Left lung (tissue), 10 donors: ENCODE measurements around the gene BTRC. TPM values are rescaled to one million over a fixed set of nuclear protein-coding genes. Genes with fewer than 3 reads are reported as not detected.
"Not testable (repeated sequence)": the region's sequence is repeated elsewhere in the genome, so short reads cannot be mapped to it uniquely, and the experiment has no call there.

Source experiments
- ATAC-seq: fragments of 200-7000 bp; cut with Tn5 transposase; one replicate; pipeline ENCODE4 v1.9.1; 2020; ENCODE audit warnings: moderate library complexity
- DNase-seq, 4 donors: peaks; one replicate each; pipeline ENCODE4 v3.0.0-alpha.2; 2013 to 2020
- H3K27ac ChIP-seq, 2 donors: fragments of 200-600 bp; sonication (generic) in 1 of 2; one replicate each; pipeline versions ENCODE4 v1.5.0 to v1.8.0; 2020 to 2021
- H3K27me3 ChIP-seq, 2 donors: fragments of 200-600 bp; sonication (generic) in 1 of 2; one replicate each; pipeline versions ENCODE4 v1.5.0 to v1.8.0; 2020 to 2021
- H3K36me3 ChIP-seq, 2 donors: fragments of 200-600 bp; sonication (generic) in 1 of 2; one replicate each; pipeline versions ENCODE4 v1.5.0 to v1.8.0; 2020 to 2021
- H3K4me1 ChIP-seq, 2 donors: fragments of 200-600 bp; one replicate each; pipeline ENCODE4 v1.8.0; 2021
- H3K4me3 ChIP-seq, 2 donors: fragments of 200-600 bp; sonication (generic) in 1 of 2; one replicate each; pipeline versions ENCODE4 v1.5.0 to v1.8.0; 2020 to 2021; ENCODE audit warnings: mild to moderate bottlenecking in 1 of 2
- H3K9me3 ChIP-seq, 2 donors: fragments of 200-600 bp; sonication (generic) in 1 of 2; one replicate each; pipeline versions ENCODE4 v1.5.0 to v1.8.0; 2020 to 2021
- CTCF ChIP-seq, 2 donors: fragments of 200-600 bp; sonication (generic) in 1 of 2; IDR thresholded peaks; one replicate each; pipeline versions ENCODE4 v1.5.0 to v1.8.0; 2021; ENCODE audit warnings: antibody characterized with exemption in 2 of 2
- intact Hi-C, 2 donors: fragments of 100-400 bp; cut with DNase I; formaldehyde crosslinking; loops; one replicate each; pipeline versions ENCODE4 v1.11.2 to v1.14.2; 2022
- polyA plus RNA-seq, 6 donors: library from polyadenylated mRNA; unstranded; fragments of 120-200 nt; gene quantifications; one replicate each; pipeline ENCODE4 v1.2.1, GENCODE V29; 2013; ENCODE audit not compliant: insufficient read length in 6 of 6
- total RNA-seq, 2 donors: library from RNA; stranded (reverse); fragmentation: NEBNext Ultra II Directional; extraction: Animal tissue kit (Norgen Biotek cat#: 25700); gene quantifications; one replicate each; pipeline ENCODE4 v1.2.1, GENCODE V29; 2021
- donor health status: DM: no; HTN: yes; CAD: no.
- donor health status: DM: no; HTN: no; CAD: no.

BTRC gene
- total and polyA plus RNA-seq, 8 donors, result 16.8 to 28.7 (median 25.1) TPM

GRCh38 chr10:101346177-101346576 is 7.8 kb upstream of the BTRC start:
- Histone ChIP-seq H3K4me1 (no peaks in the 10 kb centered on the region), H3K9me3 (no peaks in the 10 kb centered on the region), H3K36me3 (no peaks in the 10 kb centered on the region), H3K27ac (no peak overlapping the region), H3K27me3 (peaks cover 0 to 14% of the 10 kb centered on the region in 2 donors), H3K4me3 (no peak overlapping the region)
- no peak for TF ChIP-seq CTCF (IDR thresholded peaks at IDR 0.05)
- DNase-seq (no peak), ATAC-seq (no peak)
- intact Hi-C loops, result no loop called here

GRCh38 chr10:101351017-101351416 is 2.9 kb upstream of the BTRC start:
- H3K27ac ChIP-seq, result no peak overlapping the region
- H3K27me3 ChIP-seq, result peaks cover 0 to 16% of the 10 kb centered on the region in 2 donors
- no peaks in the 10 kb centered on the region for H3K36me3 ChIP-seq
- H3K9me3 ChIP-seq, result no peaks in the 10 kb centered on the region
- ATAC-seq (no peak), DNase-seq (no peak)
- no peak for TF ChIP-seq CTCF (IDR thresholded peaks at IDR 0.05)
- H3K4me3 ChIP-seq, result no peak overlapping the region
- intact Hi-C loops, result no loop called here
- peaks cover 0 to 16% of the 10 kb centered on the region in 2 donors for H3K4me1 ChIP-seq

- DNase-seq (no peak), ATAC-seq (no peak)
- Histone ChIP-seq H3K27ac (no peak overlapping the region), H3K9me3 (no peaks in the 10 kb centered on the region), H3K4me3 (no peak overlapping the region), H3K27me3 (peaks cover 0 to 16% of the 10 kb centered on the region in 2 donors), H3K4me1 (peaks cover 0 to 16% of the 10 kb centered on the region in 2 donors), H3K36me3 (no peaks in the 10 kb centered on the region)
- no peak for TF ChIP-seq CTCF (IDR thresholded peaks at IDR 0.05)
- intact Hi-C loops, result no loop called here
These were observed 2.5 kb upstream of the BTRC start for GRCh38 chr10:101351477-101351876.

GRCh38 chr10:101352857-101353256 is 1.1 kb upstream of the BTRC start:
- Histone ChIP-seq H3K4me1 (peaks cover 0 to 16% of the 10 kb centered on the region in 2 donors), H3K27me3 (peaks cover 0 to 16% of the 10 kb centered on the region in 2 donors)
- intact Hi-C loops, H3K4me3 ChIP-seq, DNase-seq, H3K27ac ChIP-seq, ATAC-seq, H3K36me3 ChIP-seq, H3K9me3 ChIP-seq: not testable (repeated sequence)

DNA sequence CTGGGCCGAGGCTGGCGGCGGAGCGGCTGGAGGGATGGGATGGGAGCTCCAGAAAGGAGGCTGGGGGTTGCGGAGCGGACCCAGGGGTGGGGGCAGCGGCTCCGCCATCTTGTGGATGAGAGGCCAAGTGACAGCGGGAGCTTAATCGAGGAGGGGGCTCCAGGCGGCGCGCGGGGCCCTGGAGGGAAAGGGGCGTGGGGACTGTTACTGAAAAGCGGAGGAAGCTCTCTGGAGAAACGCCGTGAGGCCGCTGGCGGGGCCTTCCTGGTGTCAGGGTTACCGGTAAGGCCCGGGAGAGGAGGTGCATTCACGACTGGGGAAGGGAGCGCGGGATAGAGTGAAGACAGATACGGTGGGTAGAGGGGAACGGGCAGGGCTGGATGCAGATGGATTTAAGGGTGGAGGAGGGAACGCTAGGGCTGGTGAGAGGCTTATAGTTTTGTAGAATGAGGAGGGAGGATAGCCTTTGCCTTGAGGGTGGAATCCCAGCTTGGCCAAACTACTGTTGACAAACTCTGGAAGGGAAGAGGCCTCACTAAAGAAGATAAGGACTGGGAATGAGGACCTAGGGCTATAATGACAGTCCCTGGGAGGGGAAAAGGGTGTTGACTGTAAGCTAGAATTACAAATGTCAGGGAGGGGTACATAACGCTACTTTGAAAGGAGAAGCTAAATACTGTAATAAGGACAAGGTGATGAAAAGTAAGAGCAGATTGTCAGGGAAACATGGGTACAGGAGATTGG is 535 bp downstream of the BTRC start:
- intact Hi-C loops, result no loop called here
- DNase-seq (peak in 2 of 4 donors; percentile 61 to 64), ATAC-seq (peak; percentile 45)
- peaks cover 0 to 16% of the 10 kb centered on the region in 2 donors for H3K4me1 ChIP-seq
- no peaks in the 10 kb centered on the region for H3K36me3 ChIP-seq
- H3K9me3 ChIP-seq, result no peaks in the 10 kb centered on the region
- peaks cover 0 to 16% of the 10 kb centered on the region in 2 donors for H3K27me3 ChIP-seq
- H3K27ac ChIP-seq, result peak overlapping the region; percentile 81 to 86
- no peak for TF ChIP-seq CTCF (IDR thresholded peaks at IDR 0.05)
- peak overlapping the region; percentile 91 to 97 for H3K4me3 ChIP-seq
